Globus pallidus (tissue), 1 donor: ENCODE data around the gene TEX53.

Experiments
- DNase-seq: peaks from one replicate; pipeline ENCODE4 v3.0.0-alpha.2; 2015; ENCODE audit warnings: low spot score

The TEX53 gene

DNA sequence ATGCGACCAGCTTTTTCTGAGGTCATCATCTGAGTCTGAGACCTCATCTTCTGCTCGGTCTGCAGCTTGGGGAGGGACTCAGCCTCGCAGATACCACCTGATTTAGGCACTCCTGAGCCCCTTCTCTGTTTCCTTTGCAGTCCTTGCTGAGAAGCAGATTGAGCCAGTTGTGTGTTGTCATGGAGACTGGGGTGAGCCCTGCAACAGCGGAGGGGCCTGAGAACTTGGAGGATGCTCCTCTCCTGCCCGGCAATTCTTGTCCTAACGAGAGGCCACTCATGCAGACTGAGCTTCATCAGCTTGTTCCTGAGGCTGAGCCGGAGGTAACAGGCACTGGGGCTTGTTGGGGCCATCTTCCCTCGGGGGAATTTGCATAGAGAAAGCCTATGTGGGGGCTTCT, 19.2 kb downstream of the TEX53 start:
- DNase-seq = no peak

GRCh38 chr9:114634387-114634786, 23.2 kb downstream of the TEX53 start:
- no peak for DNase-seq

GRCh38 chr9:114633438-114634089, 24.0 kb downstream of the TEX53 start:
- no peak for DNase-seq

GRCh38 chr9:114631166-114631565, 26.4 kb downstream of the TEX53 start:
- no peak for DNase-seq

DNA sequence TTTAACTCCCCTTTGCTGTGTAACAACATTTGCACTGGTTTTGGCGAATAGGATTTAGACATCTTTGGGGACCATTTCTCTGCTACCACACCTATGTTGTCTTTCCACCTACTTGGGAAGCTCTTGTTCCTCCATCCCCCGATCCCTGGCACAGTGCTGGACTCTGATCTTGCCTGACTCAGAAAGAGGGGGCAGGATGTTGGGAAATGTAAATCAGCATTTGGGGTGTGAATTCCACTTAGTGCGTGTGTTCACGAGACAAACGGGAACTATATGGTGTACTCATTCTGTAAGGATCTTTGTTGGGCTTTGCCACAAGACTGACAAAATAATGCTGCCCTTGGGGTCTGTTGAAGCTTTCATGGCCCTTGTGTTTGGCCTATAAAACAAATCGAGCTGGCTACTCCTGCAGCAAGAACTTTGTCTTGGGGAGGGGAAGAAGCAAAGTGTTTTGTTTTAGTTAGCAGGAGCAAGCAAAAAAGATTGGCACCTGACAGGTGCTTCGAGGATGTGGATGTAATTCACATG, 28.0 kb downstream of the TEX53 start:
- DNase-seq = no peak

- no peak for DNase-seq
These were observed 30.1 kb downstream of the TEX53 start for GRCh38 chr9:114627553-114627952.

DNA sequence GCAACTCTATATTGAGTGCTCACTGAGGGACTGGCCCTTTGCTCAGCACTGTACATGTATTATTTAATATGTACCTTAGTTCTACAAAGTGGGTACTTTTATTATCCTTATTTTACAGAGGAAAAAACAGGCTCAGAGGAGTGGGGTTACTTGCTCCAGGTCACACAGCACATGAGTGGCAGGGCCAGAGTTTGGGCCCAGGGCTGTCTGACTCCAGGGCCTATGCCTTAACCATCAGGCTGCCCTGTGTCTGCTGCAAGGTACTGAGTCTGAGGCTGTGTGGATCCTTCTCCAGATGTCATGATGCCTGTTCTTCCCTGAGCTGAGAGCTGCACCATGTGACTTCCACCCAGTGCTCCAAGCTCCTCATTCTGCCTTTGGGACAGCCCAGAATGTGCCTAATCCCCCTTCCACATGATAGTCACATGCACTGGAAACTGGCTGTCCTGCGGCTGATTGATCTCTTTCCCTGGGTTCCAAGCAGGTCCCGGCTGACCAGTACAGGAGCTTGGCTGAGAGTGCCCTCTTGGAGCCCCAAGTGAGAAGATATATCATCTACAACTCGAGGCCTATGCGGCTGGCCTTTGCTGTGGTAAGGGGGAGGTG, 31.1 kb downstream of the TEX53 start:
- DNase-seq = no peak

- no peak for DNase-seq
These were observed 32.9 kb downstream of the TEX53 start for GRCh38 chr9:114624677-114625076.

DNA sequence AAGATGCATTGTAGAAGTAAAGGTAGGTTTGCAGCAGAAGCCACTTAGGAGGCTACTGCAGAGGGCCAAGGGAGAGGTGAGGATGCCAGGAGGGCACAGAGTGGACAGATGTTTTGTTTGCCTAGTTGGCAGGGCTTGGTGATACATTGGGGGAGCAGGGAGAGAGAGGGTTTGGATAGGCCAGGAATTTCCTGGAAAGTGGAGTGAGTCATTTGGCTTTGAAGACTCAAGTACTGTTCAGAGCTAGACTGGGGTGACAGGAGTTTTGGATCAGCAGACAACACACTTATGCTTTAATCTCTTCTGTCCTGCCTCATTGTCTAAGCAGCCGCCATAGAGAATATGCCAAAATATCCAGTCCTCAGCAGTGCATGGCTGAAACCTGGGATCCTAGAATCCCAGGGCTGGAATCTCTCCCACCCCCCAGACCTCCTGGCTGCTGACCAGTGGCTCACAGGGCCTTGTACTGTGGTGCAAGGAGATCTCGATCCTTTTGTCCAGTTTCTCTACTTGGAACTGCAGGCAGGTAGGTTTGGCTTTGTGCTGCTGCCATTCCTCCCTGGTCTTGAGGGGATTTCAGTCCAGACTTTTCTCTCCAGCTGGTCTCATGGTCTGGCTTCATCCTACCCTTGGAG, 35.5 kb downstream of the TEX53 start:
- DNase-seq = no peak

- DNase-seq = no peak
These were observed 36.0 kb downstream of the TEX53 start for GRCh38 chr9:114621561-114621960.

GRCh38 chr9:114619191-114619761, 38.3 kb downstream of the TEX53 start:
- no peak for DNase-seq

DNA sequence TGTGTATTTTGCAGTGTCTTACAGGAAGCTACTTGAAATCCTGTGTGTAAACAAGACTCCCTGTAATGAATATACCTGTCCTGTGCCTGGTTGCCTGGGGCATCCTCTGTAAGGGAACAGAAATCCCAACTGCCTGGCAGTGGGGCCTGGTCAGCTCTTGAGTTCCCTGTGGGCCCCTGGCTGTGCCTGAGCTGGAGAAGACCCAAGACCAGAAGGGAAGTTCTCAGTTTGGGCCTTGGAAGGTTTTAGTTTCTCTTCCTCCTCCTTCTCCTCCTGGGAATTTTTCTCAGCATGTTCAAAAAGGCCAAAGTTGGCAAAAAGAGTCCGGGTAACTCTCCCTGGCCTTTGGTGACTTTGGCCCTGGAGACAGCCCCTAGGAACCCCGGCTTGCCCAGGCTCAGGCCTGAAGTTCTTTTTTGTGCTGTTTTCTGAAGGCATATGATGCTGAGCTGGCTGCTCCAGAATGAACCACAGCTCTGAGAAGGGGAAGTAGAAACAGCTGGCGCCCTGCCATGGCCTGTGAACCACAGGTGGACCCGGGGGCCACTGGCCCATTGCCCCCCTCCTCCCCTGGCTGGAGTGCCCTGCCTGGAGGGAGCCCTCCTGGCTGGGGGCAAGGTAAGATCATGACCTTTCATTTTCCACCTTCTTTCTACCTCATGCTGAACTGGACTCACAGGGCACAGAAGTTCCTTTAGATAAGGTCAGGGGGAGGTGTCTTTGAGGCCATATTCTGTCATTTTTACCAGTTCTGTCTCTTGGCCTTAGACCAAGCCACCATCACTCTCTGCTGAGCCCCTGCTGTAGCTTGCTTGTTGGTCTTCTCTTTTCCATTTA, 40.7 kb downstream of the TEX53 start:
- DNase-seq = peak; percentile 42

GRCh38 chr9:114614373-114614772, 43.2 kb downstream of the TEX53 start:
- no peak for DNase-seq

- DNase-seq = no peak
These were observed 43.7 kb downstream of the TEX53 start for GRCh38 chr9:114613919-114614318.

DNA sequence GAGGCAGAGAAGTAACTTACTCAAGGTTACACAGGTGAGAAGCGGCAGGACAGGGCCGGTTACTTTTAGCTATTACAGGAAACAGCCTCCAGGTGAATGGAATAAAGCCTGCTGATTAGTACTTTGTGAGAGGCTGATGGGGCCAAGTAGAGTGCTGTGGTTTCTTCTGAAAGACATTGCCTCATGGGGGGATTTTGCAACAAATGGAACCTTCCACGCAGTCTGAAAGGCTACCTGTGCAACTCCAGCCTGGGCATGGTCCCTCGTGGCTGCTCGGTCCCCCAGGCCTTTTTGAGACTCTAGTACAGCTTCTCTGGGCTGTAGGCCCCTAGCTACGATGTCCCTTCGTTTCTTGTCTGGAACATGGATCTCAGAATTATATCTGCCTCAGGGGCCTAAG, 44.5 kb downstream of the TEX53 start:
- DNase-seq = no peak

- no peak for DNase-seq
These were observed 45.2 kb downstream of the TEX53 start for GRCh38 chr9:114612272-114612923.

- peak; percentile 40 for DNase-seq
These were observed 45.9 kb downstream of the TEX53 start for GRCh38 chr9:114611516-114612271.

GRCh38 chr9:114608525-114608796, 49.1 kb downstream of the TEX53 start:
- DNase-seq = no peak

GRCh38 chr9:114607671-114608524, 49.7 kb downstream of the TEX53 start:
- no peak for DNase-seq

- no peak for DNase-seq
These were observed 50.9 kb downstream of the TEX53 start for GRCh38 chr9:114606597-114607207.
